Lower lobe of right lung (tissue), 2 donors: ENCODE results near the gene NTM. TPM values are rescaled to one million over a fixed set of nuclear protein-coding genes. Genes with fewer than 3 reads are reported as not detected.
"Not testable (repeated sequence)": the region's sequence is repeated elsewhere in the genome, so short reads cannot be mapped to it uniquely, and the experiment has no call there.

Source experiments
- ATAC-seq, 2 donors: fragments of 200-7000 bp; cut with Tn5 transposase; one replicate each; pipeline ENCODE4 v1.9.1; 2020 to 2022; ENCODE audit warnings: mild to moderate bottlenecking in 2 of 2, moderate library complexity in 2 of 2
- DNase-seq: peaks from one replicate; pipeline ENCODE4 v3.0.0-alpha.2; 2020
- H3K27ac ChIP-seq: fragments of 200-600 bp; one replicate; pipeline ENCODE4 v1.8.0; 2022
- H3K27me3 ChIP-seq: fragments of 200-600 bp; one replicate; pipeline ENCODE4 v1.8.0; 2022; ENCODE audit warnings: low read depth
- H3K36me3 ChIP-seq: fragments of 200-600 bp; one replicate; pipeline ENCODE4 v1.8.0; 2022; ENCODE audit warnings: mild to moderate bottlenecking
- H3K4me1 ChIP-seq: fragments of 200-600 bp; one replicate; pipeline ENCODE4 v1.8.0; 2022
- H3K4me3 ChIP-seq: fragments of 200-600 bp; one replicate; pipeline ENCODE4 v1.8.0; 2022; ENCODE audit warnings: mild to moderate bottlenecking
- H3K9me3 ChIP-seq: fragments of 200-600 bp; one replicate; pipeline ENCODE4 v1.8.0; 2022
- intact Hi-C: fragments of 100-400 bp; cut with DNase I; formaldehyde crosslinking; loops from one replicate; pipeline ENCODE4 v1.11.0; 2022
- total RNA-seq: library from RNA; stranded (reverse); fragmentation: NEBNext Ultra II Directional; extraction: Animal tissue kit (Norgen Biotek cat#: 25700); gene quantifications from one replicate; pipeline ENCODE4 v1.2.1, GENCODE V29; 2021
- TF ChIP-seq, protein P1 (sequence below): fragments of 200-600 bp; IDR thresholded peaks from one replicate; pipeline ENCODE4 v1.8.0; 2022; ENCODE audit warnings: antibody characterized with exemption, mild to moderate bottlenecking
- donor health status: DM: no; HTN: yes; CAD: no; lungs with severe emphysema.

Gene NTM
- total RNA-seq, 1 donor from 2014 or later = 2.3 TPM

- no peak for ATAC-seq
- no peak for DNase-seq
These were observed 116.7 kb downstream of the NTM start for GRCh38 chr11:131486937-131487635.

GRCh38 chr11:131488238-131488637 lies 117.8 kb downstream of the NTM start:
- Histone ChIP-seq H3K27me3 (no peaks in the 10 kb centered on the region), H3K4me3 (no peak overlapping the region), H3K4me1 (no peaks in the 10 kb centered on the region), H3K27ac (no peak overlapping the region), H3K9me3 (no peaks in the 10 kb centered on the region), H3K36me3 (no peaks in the 10 kb centered on the region)
- DNase-seq = no peak
- ATAC-seq = no peak
- intact Hi-C loops = no loop called here
- TF ChIP-seq, protein P1, sequence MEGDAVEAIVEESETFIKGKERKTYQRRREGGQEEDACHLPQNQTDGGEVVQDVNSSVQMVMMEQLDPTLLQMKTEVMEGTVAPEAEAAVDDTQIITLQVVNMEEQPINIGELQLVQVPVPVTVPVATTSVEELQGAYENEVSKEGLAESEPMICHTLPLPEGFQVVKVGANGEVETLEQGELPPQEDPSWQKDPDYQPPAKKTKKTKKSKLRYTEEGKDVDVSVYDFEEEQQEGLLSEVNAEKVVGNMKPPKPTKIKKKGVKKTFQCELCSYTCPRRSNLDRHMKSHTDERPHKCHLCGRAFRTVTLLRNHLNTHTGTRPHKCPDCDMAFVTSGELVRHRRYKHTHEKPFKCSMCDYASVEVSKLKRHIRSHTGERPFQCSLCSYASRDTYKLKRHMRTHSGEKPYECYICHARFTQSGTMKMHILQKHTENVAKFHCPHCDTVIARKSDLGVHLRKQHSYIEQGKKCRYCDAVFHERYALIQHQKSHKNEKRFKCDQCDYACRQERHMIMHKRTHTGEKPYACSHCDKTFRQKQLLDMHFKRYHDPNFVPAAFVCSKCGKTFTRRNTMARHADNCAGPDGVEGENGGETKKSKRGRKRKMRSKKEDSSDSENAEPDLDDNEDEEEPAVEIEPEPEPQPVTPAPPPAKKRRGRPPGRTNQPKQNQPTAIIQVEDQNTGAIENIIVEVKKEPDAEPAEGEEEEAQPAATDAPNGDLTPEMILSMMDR = no peak

More at GRCh38 chr11:131486937-131487635, 116.7 kb downstream of the NTM start:
- no peaks in the 10 kb centered on the region for H3K4me1 ChIP-seq
- TF ChIP-seq, protein P1 = no peak
- intact Hi-C loops = no loop called here
- no peaks in the 10 kb centered on the region for H3K27me3 ChIP-seq
- no peak overlapping the region for H3K27ac ChIP-seq
- no peaks in the 10 kb centered on the region for H3K36me3 ChIP-seq
- H3K9me3 ChIP-seq = no peaks in the 10 kb centered on the region
- no peak overlapping the region for H3K4me3 ChIP-seq

DNA sequence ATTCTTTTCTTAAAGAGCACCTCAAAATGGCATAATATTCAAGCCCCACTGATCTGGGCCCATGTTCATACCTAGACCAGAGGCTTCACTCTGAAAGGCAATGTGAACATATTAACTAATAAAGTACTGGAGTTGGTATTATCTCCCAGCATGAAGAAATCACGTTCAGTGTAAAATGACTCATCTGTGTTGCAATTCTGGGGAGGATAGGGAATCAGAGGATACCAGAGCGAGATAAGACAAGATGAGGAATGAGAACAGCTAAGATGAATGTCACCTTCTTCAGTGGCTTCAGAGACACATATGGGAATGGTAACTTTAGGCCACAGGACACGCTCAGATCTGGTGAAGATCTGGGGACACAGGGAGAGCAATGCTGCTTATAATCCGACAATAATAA lies 121.1 kb downstream of the NTM start:
- Histone ChIP-seq H3K4me3 (no peak overlapping the region), H3K27ac (no peak overlapping the region), H3K9me3 (no peaks in the 10 kb centered on the region), H3K36me3 (no peaks in the 10 kb centered on the region), H3K27me3 (no peaks in the 10 kb centered on the region), H3K4me1 (no peaks in the 10 kb centered on the region)
- no peak for DNase-seq
- intact Hi-C loops = no loop called here
- no peak for ATAC-seq
- TF ChIP-seq, protein P1 = no peak

- Histone ChIP-seq H3K9me3 (no peaks in the 10 kb centered on the region), H3K27me3 (peaks cover 4% of the 10 kb centered on the region), H3K4me3 (no peak overlapping the region), H3K4me1 (no peaks in the 10 kb centered on the region), H3K36me3 (no peaks in the 10 kb centered on the region), H3K27ac (no peak overlapping the region)
- ATAC-seq = peak in 1 of 2 donors; percentile 45
- TF ChIP-seq, protein P1 = no peak
- intact Hi-C loops = no loop called here
- DNase-seq = no peak
These were observed 125.0 kb downstream of the NTM start for GRCh38 chr11:131495423-131495822.

DNA sequence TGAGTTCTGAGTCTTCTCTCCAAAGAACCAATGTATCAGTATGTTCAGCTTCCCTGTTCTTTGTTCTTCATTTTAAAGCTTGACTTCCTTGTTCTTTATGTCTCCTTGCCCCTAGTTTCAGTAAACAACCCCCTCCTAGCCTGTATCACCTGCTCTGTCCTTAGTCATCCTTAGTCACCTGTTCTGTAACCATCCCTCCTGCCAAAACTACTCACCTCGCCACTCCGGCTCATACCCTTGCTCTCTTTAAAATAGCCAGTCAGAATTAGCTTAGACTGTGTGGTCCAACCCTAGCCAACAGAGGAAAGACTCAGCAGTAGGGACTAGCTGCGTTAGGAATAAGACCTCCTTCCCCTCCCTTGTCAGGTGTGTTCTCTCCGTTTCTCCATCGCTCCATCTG lies 127.3 kb downstream of the NTM start:
- ATAC-seq, H3K27ac ChIP-seq, H3K4me1 ChIP-seq, H3K4me3 ChIP-seq, H3K27me3 ChIP-seq, H3K9me3 ChIP-seq, H3K36me3 ChIP-seq, intact Hi-C loops, DNase-seq: not testable (repeated sequence)

DNA sequence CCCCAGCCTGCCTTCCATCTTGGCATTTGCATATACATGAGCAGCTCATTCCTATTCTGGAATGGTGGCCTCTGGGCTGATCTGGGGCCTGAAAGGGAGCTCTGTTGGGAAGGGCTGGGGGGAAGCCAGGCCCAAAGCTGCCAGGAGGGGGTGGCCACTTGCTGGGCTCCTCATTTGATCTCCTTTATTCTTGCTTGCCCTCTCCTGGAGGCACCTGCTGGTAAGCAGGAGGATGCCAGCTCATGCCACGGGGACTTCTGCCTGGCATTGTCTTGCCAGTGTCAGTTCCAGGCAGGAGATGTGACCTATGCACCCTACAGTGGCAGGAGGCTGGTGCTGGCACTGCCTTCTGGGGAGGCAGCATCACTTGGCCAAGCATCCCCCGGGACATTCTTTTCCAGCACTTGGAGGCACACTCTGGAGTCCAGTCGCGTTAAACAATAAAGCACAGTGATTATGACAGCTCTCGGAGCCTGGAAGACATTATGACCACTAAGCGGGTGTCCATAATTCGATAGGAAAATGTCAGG lies 128.3 kb downstream of the NTM start:
- no peak overlapping the region for H3K4me3 ChIP-seq
- intact Hi-C loops = no loop called here
- no peak for DNase-seq
- no peaks in the 10 kb centered on the region for H3K9me3 ChIP-seq
- H3K36me3 ChIP-seq = no peaks in the 10 kb centered on the region
- H3K27ac ChIP-seq = no peak overlapping the region
- no peaks in the 10 kb centered on the region for H3K4me1 ChIP-seq
- no peak for ATAC-seq
- peaks cover 4% of the 10 kb centered on the region for H3K27me3 ChIP-seq
- TF ChIP-seq, protein P1 = no peak
